ENCODE measurements around the gene TUBA1C. TPM values are rescaled to one million over a fixed set of nuclear protein-coding genes. Genes with fewer than 3 reads are reported as not detected.

TUBA1C gene
- 721 and 1,538 TPM in 2 replicates for total RNA-seq

DNA sequence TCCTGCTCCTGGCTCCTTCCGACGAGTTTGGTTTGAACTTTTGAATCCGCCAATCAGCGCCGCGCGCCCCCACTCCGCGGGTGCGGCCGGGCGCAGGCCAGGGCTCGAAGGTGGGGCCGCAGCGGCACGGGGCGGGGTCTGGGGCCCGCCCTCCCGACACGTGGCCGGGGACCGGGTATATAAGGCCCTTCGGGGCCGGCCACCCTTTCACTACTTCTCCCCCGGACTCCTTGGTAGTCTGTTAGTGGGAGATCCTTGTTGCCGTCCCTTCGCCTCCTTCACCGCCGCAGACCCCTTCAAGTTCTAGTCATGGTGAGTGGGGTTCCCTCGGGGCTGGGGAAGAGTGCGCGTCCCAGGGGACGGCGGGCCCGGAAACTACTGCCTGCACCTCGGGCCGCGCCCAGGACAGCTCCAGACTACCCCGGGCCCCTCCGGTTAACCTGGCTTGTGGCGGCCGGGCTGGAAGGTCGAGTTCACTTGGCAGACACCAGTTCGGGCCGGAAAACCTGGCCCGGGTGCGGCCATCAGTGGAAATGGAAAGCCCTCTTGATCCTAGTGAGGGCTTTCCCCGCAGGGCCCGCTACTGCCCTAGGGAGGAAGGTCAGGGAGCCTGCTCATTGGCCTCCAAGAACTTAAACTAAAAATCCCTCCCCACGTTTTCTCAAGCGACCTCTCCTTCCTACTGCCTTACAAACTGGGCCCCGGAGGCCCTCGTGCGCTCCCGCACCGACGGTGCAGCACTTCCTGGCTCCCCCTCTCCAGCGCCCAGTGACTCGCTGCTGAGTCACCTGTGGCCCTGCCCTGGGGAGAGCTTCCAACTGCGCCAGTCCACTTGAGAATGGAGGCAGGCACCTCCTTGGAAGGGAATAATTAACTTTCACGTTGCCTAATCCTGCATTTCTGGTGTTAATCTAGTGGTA lies at the start of gene TUBA1C:
TUBA1C (plus strand) TSS at position 210 of the 920 bp plus-strand sequence; CDS start at position 310, 100 bp downstream.

DNA sequence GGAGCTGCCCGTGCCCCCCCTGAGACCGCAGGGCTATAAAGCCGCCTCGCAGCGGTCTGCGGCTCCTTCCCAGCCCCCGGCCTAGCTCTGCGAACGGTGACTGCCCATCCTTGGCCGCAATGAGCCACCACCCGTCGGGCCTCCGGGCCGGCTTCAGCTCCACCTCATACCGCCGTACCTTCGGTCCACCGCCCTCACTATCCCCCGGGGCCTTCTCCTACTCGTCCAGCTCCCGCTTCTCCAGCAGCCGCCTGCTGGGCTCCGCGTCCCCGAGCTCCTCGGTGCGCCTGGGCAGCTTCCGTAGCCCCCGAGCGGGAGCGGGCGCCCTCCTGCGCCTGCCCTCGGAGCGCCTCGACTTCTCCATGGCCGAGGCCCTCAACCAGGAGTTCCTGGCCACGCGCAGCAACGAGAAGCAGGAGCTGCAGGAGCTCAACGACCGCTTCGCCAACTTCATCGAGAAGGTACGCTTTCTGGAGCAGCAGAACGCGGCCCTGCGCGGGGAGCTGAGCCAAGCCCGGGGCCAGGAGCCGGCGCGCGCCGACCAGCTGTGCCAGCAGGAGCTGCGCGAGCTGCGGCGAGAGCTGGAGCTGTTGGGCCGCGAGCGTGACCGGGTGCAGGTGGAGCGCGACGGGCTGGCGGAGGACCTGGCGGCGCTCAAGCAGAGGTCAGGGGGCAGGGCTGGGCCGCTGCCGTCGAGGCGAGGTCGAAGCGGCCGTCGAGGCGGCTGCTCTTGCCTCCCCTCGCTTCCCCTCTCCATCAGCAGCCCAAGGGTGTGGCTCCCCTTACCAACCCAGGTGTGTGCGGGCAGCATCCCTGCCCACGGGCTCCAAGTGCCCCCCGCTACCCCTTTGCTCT lies 30.4 kb downstream of the TUBA1C start, which contains the start of gene PRPH:
PRPH (plus strand) TSS at position 66 of the 855 bp plus-strand sequence; CDS start at position 120, 54 bp downstream.

GRCh38 chr12:49322708-49323523 lies 58.0 kb downstream of the TUBA1C start, which contains the start of gene TROAP:
Gene TROAP, plus strand, starts transcription at chr12:49323255. Its CDS starts 354 bp downstream, at chr12:49323609.

Other genes with a start within 250 kb of the TUBA1C start
- 79.3 and 94.0 TPM in 2 replicates for gene PRKAG1, start 246.3 kb upstream of the TUBA1C start, total RNA-seq
- 18.2 and 18.6 TPM in 2 replicates for gene KMT2D, start 204.3 kb upstream of the TUBA1C start, total RNA-seq
- gene RHEBL1, start 195.1 kb upstream of the TUBA1C start, total RNA-seq = 2.1 and 3.9 TPM in 2 replicates
- not detected in 2 replicates for gene DHH, start 170.3 kb upstream of the TUBA1C start, total RNA-seq
- 10.8 and 25.9 TPM in 2 replicates for gene LMBR1L, start 154.2 kb upstream of the TUBA1C start, total RNA-seq
- 1,252 and 3,423 TPM in 2 replicates for gene TUBA1B, start 133.7 kb upstream of the TUBA1C start, total RNA-seq
- gene TUBA1A, start 76.0 kb upstream of the TUBA1C start, total RNA-seq = 80.7 and 95.5 TPM in 2 replicates
- 0.16 TPM in 1 of 2 replicates, not detected in the other for gene PRPH, start 30.1 kb downstream of the TUBA1C start, total RNA-seq
- gene TROAP, start 58.2 kb downstream of the TUBA1C start, total RNA-seq = 6.7 and 23.1 TPM in 2 replicates
- 0.38 TPM in 1 of 2 replicates, not detected in the other for gene C1QL4, start 72.1 kb downstream of the TUBA1C start, total RNA-seq
- 0.11 TPM in 1 of 2 replicates, not detected in the other for gene DNAJC22, start 81.8 kb downstream of the TUBA1C start, total RNA-seq
- gene SPATS2, start 102.4 kb downstream of the TUBA1C start, total RNA-seq = 24.4 and 31.1 TPM in 2 replicates

Measured in hair follicular keratinocyte (primary cell).